HTR-8/SVneo (cell line): ENCODE data around the gene KLHL3.
A peak's percentile ranks its signal among the peaks of the same experiment; 100 is the strongest.

Experiments used
- DNase-seq: peaks from one replicate; pipeline ENCODE4 v3.0.0; 2011; ENCODE audit warnings: low spot score, mixed read lengths; ENCODE audit not compliant: insufficient read length
- FAIRE-seq: peaks from 2 replicates; lab custom pipeline; 2011; peaks lifted over from hg19 to GRCh38; lab: Jason Lieb, UNC

Gene KLHL3

GRCh38 chr5:137747848-137748247 lies 12.0 kb upstream of the KLHL3 start:
- DNase-seq = no peak

GRCh38 chr5:137743031-137743640 lies 7.2 kb upstream of the KLHL3 start:
- FAIRE-seq (no peak), DNase-seq (peak; percentile 54)

More at GRCh38 chr5:137747848-137748247, 12.0 kb upstream of the KLHL3 start:
- no peak for FAIRE-seq

GRCh38 chr5:137741718-137742117 lies 5.8 kb upstream of the KLHL3 start:
- FAIRE-seq (no peak), DNase-seq (no peak)

- FAIRE-seq = no peak
These were observed 3.8 kb upstream of the KLHL3 start for GRCh38 chr5:137739737-137740136.

GRCh38 chr5:137738947-137739346 lies 3.1 kb upstream of the KLHL3 start:
- FAIRE-seq (no peak), DNase-seq (no peak)

More at GRCh38 chr5:137739737-137740136, 3.8 kb upstream of the KLHL3 start:
- DNase-seq = no peak

GRCh38 chr5:137737349-137738131 lies 1.7 kb upstream of the KLHL3 start:
- DNase-seq (no peak), FAIRE-seq (no peak)

GRCh38 chr5:137736496-137736895 lies 607 bp upstream of the KLHL3 start:
- DNase-seq (no peak), FAIRE-seq (no peak)

- FAIRE-seq (no peak), DNase-seq (no peak)
These were observed 831 bp downstream of the KLHL3 start for GRCh38 chr5:137734962-137735554.

GRCh38 chr5:137734331-137734730 lies 1.6 kb downstream of the KLHL3 start:
- no peak for DNase-seq
- no peak for FAIRE-seq

GRCh38 chr5:137733922-137734321 lies 2.0 kb downstream of the KLHL3 start:
- no peak for FAIRE-seq
- DNase-seq = no peak

GRCh38 chr5:137733006-137733405 lies 2.9 kb downstream of the KLHL3 start:
- FAIRE-seq (no peak), DNase-seq (no peak)

GRCh38 chr5:137731176-137731575 lies 4.7 kb downstream of the KLHL3 start:
- no peak for FAIRE-seq
- no peak for DNase-seq

- DNase-seq (no peak), FAIRE-seq (no peak)
These were observed 5.6 kb downstream of the KLHL3 start for GRCh38 chr5:137730336-137730735.

- DNase-seq = no peak
- no peak for FAIRE-seq
These were observed 7.8 kb downstream of the KLHL3 start for GRCh38 chr5:137728048-137728447.

GRCh38 chr5:137727623-137728022 lies 8.3 kb downstream of the KLHL3 start:
- DNase-seq (no peak), FAIRE-seq (no peak)

- DNase-seq (no peak), FAIRE-seq (no peak)
These were observed 11.6 kb downstream of the KLHL3 start for GRCh38 chr5:137724251-137724650.

GRCh38 chr5:137718611-137719010 lies 17.3 kb downstream of the KLHL3 start:
- DNase-seq = no peak
- FAIRE-seq = no peak

GRCh38 chr5:137716337-137716736 lies 19.6 kb downstream of the KLHL3 start:
- DNase-seq (no peak), FAIRE-seq (no peak)

- FAIRE-seq (no peak), DNase-seq (no peak)
These were observed 20.4 kb downstream of the KLHL3 start for GRCh38 chr5:137715456-137715855.

GRCh38 chr5:137714946-137715345 lies 20.9 kb downstream of the KLHL3 start:
- FAIRE-seq (no peak), DNase-seq (no peak)

- no peak for FAIRE-seq
- no peak for DNase-seq
These were observed 21.4 kb downstream of the KLHL3 start for GRCh38 chr5:137714494-137714893.
